HG03342 (cell line): Measurements from ENCODE around the gene BHLHE40.

Experiments used
- ATAC-seq: cut with Tn5 transposase; IDR thresholded peaks from one replicate; pipeline ENCODE4 v1.9.1; 2021; ENCODE audit warnings: mild to moderate bottlenecking, moderate library complexity; ENCODE audit not compliant: unreplicated experiment

BHLHE40 gene

DNA sequence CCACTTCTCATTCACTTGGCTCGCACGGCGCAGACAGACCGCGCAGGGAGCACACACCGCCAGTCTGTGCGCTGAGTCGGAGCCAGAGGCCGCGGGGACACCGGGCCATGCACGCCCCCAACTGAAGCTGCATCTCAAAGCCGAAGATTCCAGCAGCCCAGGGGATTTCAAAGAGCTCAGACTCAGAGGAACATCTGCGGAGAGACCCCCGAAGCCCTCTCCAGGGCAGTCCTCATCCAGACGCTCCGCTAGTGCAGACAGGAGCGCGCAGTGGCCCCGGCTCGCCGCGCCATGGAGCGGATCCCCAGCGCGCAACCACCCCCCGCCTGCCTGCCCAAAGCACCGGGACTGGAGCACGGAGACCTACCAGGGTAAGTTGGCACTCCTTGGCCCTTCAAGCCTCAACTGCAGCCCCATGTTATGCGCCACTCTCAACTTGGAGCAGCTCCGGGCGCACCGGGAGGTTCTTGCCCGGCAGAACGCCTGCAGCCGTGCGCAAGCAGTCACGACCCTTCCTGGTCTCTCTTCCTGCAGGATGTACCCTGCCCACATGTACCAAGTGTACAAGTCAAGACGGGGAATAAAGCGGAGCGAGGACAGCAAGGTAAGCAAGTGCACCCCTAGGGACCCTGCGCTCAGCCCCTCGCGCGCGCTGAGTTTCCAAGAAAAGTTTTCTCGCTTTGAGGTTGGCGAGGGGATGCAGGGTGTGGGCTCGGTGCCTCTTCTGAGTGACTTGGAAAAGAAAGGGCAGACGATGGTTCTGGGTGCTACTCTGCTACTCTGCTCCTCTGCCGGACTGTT is at the start of gene BHLHE40:
Gene BHLHE40, plus strand, starts transcription at position 10 of the 801 bp plus-strand sequence. Its CDS starts 282 bp downstream, at position 292.
- ATAC-seq, result peak; percentile 3

DNA sequence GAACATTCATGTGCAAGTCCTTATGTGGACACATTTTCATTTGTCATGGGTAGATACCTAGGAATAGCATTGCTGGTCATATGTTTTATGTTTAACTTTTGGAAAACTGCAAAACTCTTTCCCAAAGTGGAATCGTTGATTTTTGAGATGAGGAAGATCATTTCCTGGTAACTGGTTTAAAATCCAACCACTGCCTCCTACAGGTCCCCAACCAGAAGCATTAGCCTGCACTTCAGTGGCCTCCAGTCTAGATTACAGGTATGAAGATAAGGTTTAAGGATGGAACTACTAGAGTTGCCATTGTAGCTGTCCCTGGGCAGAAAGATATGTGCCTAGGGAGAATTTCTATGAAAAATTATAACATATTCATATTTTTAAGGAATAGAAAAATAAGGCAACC is 48.7 kb upstream of the BHLHE40 start:
- no peak for ATAC-seq

DNA sequence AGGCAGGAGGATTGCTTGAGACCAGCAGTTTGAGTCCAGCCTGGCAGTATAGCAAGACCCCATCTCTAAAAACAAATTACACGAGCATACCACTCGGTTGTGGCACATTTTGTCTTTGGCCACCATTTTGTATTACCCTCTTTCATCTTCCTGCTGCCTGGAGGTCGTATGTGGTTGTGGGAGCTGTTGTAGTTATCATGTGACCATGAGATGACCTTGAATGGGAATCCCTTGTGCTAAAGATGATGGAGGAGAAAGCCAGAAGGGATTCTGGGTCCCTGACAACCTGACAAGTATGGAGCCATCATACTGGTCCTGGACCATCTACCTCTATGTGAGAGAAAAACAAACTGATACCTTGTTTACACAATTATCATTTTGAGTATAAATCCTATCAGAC is 45.2 kb upstream of the BHLHE40 start:
- ATAC-seq, result no peak

DNA sequence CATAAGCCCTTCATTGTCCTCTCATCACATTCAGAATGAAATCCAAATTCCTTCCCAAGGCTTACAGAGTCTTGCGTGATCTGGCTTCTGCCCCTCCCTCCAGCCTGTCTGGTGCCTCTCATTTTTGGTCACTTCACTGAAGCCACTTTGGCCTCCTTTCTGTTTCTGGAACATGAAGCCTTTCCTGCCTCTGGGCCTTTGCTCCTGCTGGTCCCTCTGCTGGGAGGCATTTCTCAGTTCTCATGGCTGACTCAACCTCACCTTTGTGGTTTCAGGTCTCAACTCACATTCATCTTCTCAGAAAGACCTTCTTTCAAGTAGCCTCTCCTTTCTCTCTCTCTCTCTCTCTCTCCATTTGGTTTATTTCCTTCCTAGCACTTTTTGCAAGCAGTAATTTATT is 43.9 kb upstream of the BHLHE40 start:
- ATAC-seq, result no peak

DNA sequence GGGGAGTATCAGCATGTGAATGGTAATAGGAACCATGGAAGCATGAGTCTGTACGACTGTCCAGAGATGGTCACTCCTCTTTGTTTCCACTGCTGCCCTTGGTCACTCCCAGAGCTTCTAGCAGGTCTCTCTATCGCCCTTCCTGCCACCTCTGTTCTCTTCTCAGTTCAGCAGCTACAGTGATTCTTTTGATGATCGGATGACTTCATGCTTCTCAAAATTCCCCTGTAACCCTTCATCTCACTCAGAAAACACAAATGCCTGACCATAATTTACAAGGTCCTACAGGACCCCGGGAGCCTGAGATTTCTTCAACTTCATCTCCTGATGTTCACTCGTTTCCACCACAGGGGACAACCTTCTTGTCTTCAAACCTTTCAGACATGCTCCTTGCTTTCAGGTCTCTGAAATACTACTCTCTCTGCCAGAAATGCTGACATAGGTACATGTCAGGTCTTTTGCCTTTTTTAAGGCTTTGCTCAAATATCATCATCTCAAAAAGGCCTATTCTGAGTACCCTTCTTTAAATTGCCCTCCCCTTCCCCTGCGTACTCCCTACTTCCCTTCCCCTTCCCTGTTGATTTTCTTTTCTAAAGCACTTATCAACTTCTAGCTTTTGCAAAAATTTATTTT is 42.1 kb upstream of the BHLHE40 start:
- ATAC-seq, result no peak

GRCh38 chr3:4938281-4938982 is 40.8 kb upstream of the BHLHE40 start:
- ATAC-seq, result no peak

GRCh38 chr3:4939276-4939675 is 40.0 kb upstream of the BHLHE40 start:
- ATAC-seq, result no peak

GRCh38 chr3:4940985-4941384 is 38.3 kb upstream of the BHLHE40 start:
- ATAC-seq, result no peak

DNA sequence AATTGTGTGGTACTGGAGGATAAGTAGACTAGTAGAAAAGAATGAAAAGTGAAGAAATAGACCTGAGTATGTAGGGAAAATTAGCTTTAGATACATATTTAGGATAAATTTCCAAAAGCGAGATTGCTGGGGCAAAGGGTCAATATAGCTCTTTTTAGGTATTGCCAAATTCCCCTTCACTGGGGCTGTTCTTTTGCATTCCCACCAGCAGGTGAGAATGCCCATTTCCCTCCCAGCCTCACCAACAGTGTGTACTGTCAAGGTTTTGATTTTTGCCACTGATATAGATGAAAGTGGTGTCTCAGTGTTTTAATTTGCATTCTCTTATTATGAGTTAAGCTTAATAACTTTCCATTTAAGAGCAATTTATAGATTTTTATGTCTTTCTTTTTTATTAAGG is 35.7 kb upstream of the BHLHE40 start:
- ATAC-seq, result no peak

DNA sequence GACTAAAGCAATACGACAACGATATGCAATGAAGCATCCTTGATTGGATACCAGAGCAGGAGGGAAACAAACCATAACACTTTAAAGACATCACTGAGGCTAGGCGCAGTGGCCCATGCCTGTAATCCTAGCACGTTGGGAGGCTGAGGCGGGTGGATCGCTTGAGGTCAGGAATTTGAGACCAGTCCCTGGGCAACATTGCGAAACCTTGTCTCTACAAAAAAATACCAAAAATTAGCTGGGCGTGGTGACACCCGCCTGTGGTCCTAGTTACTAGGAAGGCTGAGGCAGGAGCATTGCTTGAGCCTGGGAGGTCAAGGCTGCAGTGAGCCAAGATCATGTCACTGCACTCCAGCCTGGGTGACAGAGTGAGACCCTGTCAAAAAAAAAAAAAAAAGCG is 33.9 kb upstream of the BHLHE40 start:
- no peak for ATAC-seq

- no peak for ATAC-seq
Observed at GRCh38 chr3:4947028-4947427, 32.2 kb upstream of the BHLHE40 start.

GRCh38 chr3:4948395-4948794 is 30.8 kb upstream of the BHLHE40 start:
- ATAC-seq, result no peak

DNA sequence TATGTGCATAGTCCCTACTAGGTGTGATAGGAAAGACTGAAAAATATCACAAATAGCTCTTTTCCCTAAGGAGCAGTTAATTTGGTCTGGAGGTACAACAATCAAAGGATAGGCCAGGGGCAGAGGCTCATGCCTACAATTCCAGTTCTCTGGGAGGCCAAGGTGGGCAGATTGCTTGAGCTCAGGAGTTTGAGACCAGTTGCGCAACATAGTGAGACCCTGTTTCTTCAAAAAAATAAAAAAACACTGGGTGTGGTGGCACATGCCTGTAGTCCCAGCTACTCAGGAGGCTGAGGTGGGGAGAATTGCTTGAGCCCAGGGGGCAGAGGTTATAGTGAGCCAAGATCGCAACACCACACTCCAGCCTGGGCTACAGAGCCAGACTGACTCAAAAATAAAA is 30.2 kb upstream of the BHLHE40 start:
- ATAC-seq, result no peak

DNA sequence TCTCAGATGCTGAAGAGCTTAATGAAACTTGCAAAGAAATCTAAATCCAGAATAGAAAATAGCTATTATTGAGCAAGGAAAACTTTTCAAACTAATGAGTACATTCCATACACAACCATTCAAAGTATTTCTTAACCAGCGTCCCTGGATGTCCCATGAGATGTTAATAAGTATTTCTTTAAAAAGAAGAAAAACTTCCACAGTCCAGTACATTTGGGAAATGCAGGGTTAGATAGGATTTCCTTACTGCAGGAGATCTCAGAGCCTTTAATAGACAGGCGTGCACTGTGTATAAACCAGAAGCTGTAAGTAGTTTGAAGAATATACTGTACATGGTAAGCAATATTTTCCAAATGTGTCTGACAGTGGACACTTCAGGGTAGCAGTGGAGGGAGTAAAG is 29.6 kb upstream of the BHLHE40 start:
- ATAC-seq, result no peak

GRCh38 chr3:4950351-4950784 is 28.9 kb upstream of the BHLHE40 start:
- ATAC-seq, result no peak

GRCh38 chr3:4950948-4951347 is 28.3 kb upstream of the BHLHE40 start:
- no peak for ATAC-seq

GRCh38 chr3:4953119-4953518 is 26.1 kb upstream of the BHLHE40 start:
- ATAC-seq, result no peak

- ATAC-seq, result no peak
Observed at GRCh38 chr3:4954256-4955000, 24.8 kb upstream of the BHLHE40 start.

- no peak for ATAC-seq
Observed at GRCh38 chr3:4956099-4956498, 23.1 kb upstream of the BHLHE40 start.

- no peak for ATAC-seq
Observed at GRCh38 chr3:4956738-4957137, 22.5 kb upstream of the BHLHE40 start.

DNA sequence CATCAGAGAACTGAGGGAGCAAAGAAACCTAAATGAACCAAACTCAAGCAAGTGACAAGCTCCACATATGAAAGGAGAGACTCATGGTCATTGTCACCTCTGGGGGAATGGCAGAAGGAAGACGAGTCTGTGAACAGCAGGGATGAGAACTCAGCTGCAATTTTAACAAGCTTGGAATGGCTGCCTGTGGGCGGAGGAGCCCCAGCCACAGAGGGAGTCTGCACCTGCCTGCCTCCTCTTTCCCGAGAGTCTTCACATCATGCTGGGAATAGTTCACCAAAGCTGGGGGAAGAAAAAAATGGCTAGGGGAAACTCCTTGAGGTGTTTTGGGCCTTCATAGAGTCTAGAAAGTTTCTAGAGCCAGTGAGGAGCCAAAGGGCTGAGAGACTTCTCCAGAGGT is 21.3 kb upstream of the BHLHE40 start:
- ATAC-seq, result no peak
